DMS53 treated with DMSO at 0.1 percent for 48 hours (cell line): Measurements from ENCODE around the gene SUSD3.

ENCODE experiments used
- DNase-seq: peaks from one replicate; lab custom pipeline; 2025; ENCODE audit not compliant: unreplicated experiment; lab: John Stamatoyannopoulos, UW

SUSD3 gene

DNA sequence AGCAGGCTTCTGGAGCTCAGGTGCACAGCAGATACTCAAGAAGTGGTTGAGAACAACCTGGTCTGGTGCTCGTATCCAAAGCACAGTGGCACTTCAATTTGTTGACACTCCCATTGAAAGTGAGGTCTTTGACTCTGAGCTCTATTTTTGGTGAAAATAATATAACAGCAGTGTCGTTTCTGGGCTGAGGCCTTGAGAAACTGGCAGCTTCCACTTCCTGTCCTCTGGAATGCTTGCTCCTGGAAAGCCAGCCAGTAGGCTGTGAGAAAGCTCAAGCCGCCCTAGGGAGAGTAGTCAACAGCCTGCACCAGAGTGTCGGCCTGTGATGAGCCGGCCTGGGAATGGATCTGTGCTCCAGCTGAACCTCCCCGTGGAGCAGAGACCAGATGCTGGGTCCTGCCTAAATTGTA, 6.8 kb upstream of the SUSD3 start:
- no peak for DNase-seq

DNA sequence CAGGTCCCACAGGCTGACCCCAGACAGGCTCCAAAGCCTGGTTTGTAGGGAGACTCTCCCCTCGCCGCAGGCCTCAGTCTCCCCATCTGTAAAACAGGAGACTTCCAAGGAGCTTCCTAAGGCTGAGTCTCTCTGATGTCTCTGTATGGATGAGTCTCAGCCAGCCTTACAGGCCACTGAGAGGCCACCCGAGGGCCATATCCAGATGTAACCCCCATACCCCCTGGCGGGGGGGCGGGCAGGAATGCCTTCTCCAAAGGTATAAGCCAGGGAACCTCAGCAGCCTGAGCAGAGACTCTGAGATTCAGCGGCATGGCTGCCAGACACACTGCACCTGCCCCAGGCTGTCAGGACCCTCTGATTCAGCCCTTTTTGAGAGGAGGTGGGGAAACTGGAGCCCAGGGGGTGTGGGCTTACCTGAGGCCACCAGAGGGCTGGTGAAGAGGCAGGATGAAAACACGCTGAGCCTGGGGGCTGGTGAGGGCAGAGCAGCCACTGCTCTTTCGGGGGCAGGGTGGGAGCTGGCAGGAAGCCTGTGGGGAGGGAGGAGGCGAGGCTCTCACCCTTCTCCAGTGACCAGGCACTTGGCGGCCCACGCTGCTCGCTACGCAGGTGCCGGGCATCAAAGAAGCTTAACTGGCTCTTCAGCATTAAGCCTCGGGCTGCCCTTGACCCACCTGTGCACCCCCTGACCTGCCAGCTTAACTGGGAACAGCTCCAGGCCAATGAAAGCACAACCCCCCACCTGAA, 5.5 kb upstream of the SUSD3 start:
- DNase-seq: no peak

DNA sequence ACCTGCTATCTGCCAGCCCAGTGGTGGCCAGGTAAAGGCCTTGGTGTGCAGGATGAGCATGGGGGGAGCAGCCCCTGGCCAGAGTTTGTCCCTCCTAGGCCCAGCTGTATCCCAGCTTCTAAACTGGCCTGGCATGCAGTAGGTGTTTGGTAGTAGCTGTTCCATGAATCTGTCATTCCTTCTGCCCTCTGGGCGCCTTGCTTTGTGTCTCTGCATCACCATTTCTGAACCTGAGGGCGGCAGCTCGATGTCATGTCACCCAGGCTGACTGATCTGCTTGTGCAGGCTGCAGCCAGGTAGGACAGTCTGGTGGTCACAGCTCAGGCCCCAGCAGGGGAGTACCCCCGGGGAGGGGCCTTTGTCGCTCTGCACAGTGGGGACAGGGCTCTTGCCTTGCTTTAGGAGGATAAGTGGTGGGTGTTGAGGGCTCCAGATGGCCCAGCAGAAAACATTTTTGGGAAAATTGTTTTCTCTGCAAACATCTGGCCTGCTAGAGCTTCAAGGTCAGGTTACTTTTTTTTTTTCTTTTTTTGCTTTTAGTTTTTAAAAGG, 4.6 kb upstream of the SUSD3 start:
- DNase-seq: no peak

DNA sequence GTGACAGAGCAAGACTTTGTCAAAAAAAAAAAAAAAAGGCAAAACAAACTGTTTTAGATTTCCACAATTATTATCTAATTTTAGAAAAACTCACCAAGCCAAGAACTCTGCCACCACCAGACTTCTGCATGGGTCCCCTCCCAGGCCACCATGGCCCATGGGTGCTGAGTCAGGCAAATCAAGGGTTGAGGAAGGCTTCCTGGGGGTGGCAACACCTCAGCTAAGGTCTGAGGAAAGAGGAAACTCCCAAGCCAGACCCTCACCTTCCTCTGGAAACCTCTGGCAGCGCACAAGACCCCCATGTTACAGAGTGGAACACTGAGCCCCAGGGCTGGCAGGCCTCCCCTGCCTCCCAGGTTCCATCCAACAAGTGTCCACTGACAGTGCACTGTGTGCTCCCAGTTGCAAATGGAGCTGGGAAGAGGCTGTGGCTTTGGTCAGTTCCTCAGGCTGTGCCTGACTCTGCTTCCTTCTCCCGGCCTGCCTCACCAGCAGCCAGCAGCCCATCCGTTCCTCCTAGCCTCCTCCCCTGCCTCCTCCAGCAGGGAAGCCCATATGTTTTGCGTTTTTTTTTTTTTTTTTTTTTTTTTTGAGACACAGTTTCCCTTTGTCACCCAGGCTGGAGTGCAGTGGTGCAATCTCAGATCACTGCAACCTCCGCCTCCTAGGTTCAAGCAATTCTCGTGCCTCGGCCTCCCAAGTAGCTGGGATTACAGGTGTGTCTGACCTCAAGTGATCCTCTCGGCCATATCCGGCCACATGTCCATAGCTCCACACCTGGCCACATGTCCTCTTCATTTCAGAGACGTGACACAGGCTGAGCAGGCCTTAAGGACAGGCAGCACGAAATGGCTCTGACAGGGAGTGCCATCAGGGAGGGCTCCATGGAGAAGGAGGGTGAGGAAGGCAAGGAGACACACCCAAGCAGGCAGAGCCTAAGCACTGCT, 3.5 kb upstream of the SUSD3 start:
- DNase-seq: no peak

DNA sequence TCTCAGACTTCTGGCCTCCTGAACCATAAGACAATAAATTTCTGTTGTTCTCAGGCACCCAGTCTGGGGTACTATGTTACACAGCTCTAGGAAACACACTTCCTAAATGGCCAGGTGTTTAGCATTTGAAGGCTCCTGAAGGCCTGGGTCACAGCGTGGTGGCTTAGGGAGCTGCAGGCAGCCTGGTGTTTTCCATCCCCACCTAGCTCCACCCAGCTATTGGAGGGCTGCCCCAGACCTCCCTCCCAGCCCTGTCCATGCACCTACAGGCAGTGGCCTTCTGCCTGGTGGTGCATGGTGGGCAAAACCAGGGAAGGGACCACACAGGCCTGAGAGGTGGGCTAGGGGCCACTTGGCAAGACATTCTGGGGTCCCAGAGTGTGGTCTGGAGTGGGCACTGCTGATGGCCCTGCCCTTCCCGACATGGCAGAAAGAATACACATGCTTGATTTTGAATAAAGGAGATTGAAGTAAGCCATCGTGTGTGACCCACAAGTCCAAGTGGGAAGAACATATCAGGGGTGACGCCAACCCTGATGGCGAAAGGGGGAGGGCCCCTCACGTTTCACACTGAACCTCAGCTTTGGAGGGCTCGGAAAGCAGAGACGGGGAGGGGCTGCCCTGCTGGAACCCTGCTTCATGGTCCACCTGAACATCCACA, 1.3 kb upstream of the SUSD3 start:
- no peak for DNase-seq

DNA sequence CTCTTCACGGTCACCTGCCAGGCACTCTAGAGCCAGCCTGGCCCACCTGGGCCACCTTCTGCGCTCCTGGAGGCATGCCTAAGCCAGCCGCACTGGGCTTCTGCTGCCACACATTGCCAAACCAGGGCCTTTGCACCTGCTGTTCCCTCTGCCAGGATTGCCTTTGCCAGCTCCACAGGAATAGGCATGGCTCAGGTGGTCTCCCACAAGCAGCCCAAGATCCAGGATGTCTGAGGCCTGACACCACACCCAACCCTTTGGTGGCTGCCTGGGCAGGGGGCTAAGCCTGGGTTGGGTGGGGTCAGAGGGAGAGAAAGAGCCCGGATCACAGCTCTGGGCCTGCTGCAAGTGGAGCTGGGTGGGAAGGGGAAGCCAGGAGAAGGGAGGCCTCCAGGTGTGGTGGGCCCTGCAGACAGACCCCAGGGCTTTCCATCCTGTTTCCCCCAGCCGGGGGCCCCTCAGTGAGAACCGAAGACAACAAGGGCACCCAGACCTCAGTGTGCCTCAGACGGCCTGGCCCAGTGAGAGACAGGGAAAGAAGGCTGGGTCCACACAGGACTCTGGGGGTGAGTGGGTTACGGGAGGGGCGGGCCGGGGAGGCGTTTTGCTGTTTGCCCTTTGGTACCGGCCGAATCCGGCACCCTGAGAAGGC, 672 bp upstream of the SUSD3 start:
- no peak for DNase-seq

DNA sequence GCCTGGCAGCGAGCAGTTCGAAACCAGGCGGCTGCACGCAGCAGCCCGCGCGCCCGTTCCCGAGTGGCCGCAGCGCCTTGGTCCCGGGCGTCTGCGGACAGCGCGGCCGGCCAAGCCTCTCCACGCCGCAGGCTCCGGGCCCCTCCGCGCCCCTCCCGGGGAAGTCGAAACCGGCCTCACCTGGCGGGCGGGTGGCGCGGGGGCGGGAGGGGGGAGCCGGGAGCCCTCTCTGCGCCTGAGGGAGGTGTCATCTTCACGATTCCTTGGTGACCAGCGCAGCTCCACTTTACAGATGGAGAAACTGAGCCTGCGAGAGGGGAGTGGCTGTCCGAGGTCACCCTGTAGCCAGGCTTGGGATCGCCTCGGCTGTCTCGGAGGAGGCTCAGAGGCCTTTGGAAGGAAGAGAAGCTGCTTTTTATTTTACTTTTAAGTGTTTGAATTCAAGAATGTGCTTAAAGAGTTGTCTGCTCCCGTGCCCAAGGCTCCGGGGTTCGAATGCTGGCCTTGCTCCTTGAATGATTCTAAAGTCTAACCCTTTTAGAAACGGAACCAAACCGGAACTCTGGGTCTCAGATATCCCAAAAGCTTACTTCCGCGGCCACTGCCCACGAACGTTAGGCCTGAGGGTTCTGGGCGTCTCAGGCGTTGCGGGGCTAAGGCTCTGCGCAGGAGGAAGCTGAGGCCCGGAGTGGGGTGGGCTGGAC, 662 bp downstream of the SUSD3 start:
- DNase-seq: no peak

DNA sequence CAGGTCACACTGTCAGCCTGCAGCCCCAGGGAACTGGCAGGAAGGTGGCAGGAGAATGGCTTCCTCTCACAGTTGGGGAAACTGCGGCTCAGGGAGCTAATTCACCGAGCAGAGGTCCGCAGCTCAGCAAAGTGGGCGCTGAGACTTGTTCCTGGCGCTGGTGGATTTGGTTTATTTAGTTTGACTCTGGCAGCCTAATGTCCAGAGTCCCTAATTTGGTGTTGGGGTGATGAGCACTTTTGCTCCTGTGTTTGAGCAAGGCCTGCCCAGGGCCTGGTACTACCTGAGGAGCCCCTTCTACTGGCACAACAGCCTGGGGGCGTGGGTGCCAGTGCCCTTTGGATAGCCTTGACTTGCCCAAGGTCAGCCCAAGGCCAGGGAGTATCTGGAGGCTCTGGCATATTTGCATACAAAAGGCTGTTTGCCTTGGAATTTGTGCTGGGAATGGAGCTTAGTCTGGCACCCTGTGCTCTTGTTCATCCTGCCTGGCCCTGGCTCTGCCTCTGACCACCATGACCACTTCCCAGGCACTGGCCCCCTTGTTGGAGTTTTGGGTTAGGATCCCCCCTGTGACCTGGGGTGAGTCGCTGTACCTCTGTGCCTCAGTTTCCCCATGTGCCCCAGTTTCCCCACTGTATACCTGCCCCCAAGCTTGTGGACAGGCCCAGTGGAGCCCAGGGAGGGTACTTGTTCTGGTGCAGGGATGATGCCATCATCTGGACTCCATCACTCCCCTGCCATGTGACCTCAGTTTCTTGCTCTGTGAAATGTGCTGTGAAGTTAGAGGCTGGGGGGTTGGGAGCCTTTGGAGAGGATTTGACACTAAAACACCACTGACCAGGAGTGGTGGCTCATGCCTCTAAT, 1.4 kb downstream of the SUSD3 start:
- no peak for DNase-seq

DNA sequence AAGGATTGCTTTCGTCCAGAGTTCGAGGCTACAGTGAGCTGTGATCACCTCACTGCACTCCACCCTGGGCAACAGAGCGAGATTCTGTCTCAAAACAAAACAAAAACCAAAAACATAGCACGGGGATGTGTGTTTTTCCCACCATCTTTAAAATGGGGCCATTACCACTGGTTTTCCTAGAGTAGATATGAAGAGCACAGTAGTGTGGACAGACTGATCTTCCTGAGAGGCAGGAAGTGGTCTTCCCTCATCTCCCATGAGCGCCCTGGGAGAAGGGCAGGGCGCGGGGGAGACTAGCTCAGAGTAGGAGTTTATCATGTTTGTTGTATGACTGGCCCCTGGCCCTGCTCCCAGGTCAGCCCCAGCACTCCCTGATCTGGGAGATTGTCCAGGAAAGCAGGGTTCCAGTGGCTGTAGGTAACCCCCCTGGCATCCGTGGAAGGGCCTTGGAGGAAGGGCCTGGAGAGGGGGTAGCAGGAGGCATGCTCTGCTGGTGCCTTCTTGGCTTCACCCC, 2.3 kb downstream of the SUSD3 start:
- no peak for DNase-seq

DNA sequence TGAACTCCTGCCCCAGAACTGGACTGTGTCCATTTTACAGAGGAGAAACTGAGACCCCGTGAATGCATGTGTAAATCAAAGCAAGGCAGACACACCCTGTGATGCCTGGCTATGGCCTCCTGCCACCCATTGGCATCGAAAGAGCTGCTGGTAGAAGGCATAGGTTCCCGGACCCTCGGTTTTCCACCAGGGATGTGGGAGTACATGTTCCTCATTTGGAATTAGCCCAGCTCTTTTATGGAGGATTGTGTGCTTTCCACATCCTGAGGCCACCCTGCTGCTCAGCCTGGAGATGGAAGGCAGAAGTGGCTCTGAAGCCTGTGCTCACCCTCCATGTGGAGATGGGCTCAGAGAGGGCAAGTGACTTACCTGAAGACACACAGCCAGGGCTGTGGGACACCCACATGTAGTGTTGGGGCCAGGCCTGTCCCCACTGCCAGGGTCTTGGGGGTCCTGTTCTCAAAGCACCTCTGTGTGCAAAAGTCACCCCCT, 2.8 kb downstream of the SUSD3 start:
- DNase-seq: no peak

DNA sequence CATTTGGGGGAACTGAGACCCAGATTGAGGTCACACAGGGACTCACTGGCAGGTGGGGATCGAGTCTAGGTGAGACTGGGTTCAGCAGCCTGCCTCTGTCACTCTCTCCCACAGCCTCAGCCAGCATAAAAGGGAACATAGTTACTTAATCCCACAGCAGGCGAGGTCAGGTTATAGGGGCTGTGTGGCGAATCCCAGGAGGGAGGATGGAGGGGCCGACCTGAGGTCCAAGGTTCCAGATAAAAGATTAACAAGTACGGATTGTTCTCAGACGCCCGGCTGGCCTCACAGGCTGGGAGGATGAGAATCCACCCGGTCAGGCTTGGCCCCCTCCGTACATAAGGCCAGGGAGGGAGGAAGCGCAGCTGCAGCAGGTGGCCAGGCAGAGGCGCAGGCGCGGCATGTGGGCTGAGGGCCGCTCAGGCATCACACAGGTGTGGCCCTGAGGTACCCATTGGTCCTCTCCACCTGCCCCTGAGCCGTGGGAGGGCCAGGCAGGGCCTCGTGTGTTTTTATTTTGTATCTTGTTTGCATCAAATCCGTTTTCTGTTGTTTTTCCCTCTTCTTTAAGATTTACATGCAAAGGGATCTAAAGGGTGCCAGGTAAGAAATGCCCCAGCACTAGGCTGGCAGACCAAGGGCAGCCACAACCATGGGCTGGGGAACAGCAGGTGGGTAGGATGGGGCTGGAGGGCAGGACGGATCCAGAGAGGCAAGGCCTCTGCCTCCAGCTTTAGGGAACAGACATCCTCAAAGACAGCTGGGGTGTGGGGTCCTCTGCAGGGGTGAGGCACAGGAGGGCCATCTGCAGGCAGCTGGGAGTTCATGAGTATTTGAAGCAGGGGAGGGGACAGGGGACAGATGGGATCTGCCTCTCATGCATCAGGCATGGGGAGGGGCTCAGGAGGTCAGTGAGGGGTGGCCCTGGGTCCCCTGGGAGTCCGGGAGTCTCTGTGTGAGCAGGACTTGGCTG, 3.6 kb downstream of the SUSD3 start:
- DNase-seq: peak; percentile 23

DNA sequence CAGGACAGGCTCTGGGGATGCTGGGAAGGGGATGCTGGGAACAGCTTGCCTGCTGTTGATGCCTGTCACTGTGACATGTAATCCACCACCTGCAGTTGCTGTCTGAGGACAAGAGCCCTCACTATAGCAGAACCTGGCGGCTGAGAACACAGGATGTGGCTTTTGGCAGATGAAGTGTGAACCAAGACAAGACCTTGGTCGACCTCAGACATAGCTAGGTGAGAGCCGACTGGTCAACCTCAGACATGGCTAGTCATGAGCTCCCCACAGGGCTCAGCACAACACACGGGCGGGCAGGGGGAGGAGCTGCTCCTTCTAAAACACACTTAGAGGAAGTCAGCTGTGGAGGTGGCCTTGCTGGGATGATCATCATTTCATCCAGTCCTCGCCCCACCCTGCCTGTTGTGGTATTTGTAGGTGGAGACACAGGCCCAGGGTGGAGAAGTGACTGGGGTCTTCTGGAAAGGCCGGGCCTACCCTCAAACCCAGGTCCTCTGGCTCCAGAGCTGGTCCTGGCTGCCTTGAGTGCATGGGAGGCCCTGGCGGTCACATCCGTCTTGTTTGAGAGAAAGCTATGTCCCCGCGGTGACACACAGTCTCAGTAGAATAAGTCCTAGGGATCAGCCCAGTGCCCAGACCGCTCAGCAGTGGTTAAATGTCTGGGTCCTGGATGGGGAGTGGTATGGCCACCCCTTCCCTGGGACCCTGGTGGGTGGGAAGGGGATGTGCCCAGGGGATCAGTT, 6.1 kb downstream of the SUSD3 start:
- no peak for DNase-seq

DNA sequence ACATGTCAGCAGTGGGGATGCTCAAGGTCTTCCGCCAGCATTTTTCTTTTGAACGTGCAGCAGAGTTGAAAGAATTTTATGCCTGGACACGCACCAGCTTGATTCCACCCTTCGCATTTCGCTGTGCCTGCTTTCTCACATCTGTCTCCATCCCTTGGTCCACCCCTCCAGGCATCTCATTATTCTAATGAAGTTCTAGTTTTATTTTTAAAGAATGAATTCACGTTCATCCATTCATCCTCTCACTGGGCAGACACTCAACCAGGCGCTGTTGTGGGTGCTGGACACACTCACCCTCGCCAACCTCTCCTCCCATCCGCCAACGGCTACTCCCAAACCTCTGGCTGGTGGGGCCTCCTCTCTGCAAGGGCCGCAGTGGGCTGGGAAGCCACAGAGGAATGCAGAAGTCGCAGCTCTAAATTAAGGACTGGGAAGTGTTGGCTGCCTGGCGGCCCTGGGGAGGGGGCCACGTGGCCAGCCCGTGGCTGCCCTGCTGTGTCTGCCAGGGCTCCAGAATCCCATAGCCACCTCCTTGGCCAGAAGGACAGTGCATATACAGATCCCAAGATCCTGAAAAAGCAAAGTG, 6.7 kb downstream of the SUSD3 start:
- DNase-seq: no peak

DNA sequence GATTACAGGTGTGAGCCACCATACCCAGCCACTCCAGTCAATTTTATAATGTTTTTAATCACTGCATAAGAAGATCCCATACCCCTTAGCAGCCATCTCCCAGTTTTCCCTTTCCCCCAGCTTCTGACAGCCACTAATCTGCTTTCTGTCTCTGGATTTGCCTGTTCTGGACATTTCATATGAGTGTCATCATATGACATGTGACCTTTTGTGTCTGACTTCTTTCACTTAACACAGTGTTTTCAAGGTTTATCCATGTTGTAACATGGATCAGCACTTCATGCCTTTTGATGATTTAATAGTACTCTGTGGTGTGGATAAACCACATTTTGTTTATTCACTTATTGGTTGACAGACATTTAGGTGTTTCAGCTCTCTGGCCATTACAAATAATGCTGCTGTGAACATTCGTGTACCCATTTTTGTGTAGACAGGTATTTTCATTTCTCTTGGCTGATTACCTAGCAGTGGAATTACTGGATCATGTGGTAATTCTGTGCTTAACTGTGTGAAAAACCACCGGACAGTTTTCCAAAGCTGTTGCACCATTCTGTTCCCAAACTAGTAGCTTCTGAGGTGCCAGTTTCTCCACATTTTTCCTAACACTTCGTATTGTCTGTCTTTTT, 8.6 kb downstream of the SUSD3 start:
- DNase-seq: no peak

DNA sequence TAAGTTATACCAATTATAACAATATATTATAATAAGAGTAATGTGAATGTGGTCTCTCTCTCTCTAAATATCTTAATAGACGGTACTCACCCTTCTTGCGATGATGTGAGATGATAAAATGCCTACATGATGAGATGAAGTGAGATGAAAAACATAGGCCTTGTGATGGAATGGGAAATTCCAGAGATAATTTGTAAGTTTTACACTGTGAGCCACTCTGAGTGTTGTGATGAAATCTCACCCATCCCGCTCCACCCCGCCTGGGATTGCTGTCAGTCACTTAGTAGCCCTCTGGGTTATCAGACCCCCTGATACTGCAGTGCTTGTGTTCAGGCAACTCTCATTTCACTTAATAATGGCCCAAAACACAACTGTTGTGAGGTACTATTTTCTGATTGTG, 10.5 kb downstream of the SUSD3 start:
- no peak for DNase-seq

DNA sequence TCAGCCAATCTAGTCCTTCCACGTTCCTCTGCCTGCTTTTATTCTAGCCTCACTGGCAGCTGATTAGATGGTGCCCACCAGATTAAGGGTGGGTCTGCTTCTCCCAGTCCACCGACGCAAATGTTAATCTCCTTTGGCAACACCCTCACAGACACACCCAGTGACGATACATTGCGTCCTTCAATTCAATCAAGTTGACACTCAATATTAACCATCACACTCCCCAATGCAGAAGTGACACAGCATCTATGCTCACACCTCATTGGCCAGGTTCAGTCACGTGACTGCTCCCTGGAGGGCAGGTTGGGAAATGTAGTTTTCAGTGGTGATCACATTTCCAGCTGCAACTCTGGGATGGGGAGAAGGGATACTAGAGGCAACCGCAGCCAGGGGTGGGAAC, 13.0 kb downstream of the SUSD3 start:
- no peak for DNase-seq
